ENCODE measurements around the gene ACAT2.

GRCh38 chr6:159778131-159778530, 16.3 kb downstream of the ACAT2 start:
- TF ChIP-seq POLR2AphosphoS5 (IDR thresholded peaks at IDR 0.05) (no peak), MXI1 (conservative IDR thresholded peaks at IDR 0.05; ENCODE audit: poor library complexity, severe bottlenecking) (no peak)
